PFSK-1 (cell line): ENCODE measurements around the gene ZNF655. TPM values are rescaled to one million over a fixed set of nuclear protein-coding genes. Genes with fewer than 3 reads are reported as not detected.

Experiments
- FOXP2 ChIP-seq: optimal IDR thresholded peaks from 2 replicates; pipeline ENCODE3; 2011; ENCODE audit warnings: borderline replicate concordance, control low read depth, inconsistent platforms; ENCODE audit not compliant: insufficient read depth; ENCODE audit errors: extremely low read length, extremely low read depth
- POLR2AphosphoS5 ChIP-seq: IDR thresholded peaks from 2 replicates; pipeline ENCODE4 v1.6.1; 2012; ENCODE audit warnings: low read depth, mild to moderate bottlenecking, control low read depth, low read length, moderate library complexity
- SIN3A ChIP-seq: IDR thresholded peaks from 2 replicates; pipeline ENCODE4 v1.6.1; 2012; ENCODE audit warnings: mild to moderate bottlenecking, low read length, moderate library complexity, borderline replicate concordance; ENCODE audit not compliant: insufficient read depth
- TAF1 ChIP-seq: IDR thresholded peaks from 2 replicates; pipeline ENCODE4 v1.6.1; 2012; ENCODE audit warnings: low read length, control low read depth, borderline replicate concordance; ENCODE audit not compliant: insufficient read depth
- polyA plus RNA-seq: library from polyadenylated mRNA; unstranded; fragments of >200 nt; gene quantifications from one replicate; pipeline ENCODE4 v1.2.1, GENCODE V29; 2012; ENCODE audit warnings: low read depth, missing spikeins; ENCODE audit not compliant: insufficient read length
- TF ChIP-seq, protein P1 (sequence below), 2 experiments: IDR thresholded peaks; 2 replicates each; pipeline versions ENCODE4 v1.6.1 to v1.8.0; 2011 to 2012; ENCODE audit warnings: low read depth in 2 of 2, low read length in 2 of 2, control low read depth in 1 of 2, inconsistent platforms in 1 of 2, mild to moderate bottlenecking in 1 of 2, moderate library complexity in 1 of 2; ENCODE audit not compliant: insufficient read depth in 1 of 2

The ZNF655 gene, protein sequence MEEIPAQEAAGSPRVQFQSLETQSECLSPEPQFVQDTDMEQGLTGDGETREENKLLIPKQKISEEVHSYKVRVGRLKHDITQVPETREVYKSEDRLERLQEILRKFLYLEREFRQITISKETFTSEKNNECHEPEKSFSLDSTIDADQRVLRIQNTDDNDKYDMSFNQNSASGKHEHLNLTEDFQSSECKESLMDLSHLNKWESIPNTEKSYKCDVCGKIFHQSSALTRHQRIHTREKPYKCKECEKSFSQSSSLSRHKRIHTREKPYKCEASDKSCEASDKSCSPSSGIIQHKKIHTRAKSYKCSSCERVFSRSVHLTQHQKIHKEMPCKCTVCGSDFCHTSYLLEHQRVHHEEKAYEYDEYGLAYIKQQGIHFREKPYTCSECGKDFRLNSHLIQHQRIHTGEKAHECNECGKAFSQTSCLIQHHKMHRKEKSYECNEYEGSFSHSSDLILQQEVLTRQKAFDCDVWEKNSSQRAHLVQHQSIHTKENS
- polyA plus RNA-seq, result 17.9 TPM

DNA sequence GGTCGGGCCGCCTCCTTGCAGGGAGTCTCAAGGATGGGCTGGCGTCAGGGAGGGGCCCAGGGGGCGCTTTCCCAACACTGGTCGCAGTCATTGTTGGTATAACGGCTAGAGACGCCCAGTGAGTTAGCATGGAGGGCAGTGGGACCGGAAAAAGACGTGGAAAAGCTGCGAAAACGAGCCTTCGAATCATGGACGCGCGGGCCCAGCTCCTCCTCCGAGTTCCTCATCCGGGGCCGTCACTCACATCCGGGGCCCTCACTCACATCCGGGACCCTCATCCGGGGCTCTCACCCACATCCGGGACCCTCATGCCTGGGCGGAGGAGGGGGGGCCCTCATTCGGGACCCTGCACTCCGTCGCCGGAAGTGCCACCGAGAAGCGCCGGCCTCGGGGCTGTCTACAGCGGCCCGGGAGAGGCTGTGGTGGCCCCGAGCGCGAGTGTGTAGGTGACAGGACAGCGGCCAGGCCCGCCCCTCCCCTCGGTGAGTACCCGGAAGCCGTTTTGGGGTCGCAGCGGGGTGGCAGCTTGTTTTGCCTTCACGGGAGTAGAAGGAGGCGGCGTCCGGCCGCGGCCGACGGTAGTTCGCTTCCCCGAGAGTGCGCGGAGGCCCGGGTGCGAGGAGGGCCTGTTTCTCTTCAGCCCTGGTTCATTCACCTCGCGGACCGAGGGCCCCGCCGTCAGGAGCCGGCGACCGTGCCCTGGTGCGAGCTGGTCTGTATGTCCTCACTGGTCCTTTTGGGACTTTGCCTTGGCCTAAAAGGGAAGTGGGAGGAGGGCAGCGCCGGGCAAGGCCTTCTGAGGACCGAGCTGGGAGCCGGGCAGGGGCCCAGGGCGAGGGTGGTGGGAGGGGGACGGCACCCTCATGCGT lies at the start of gene ZNF655:
Gene ZNF655, plus strand, starts transcription at position 337 of the 869 bp plus-strand sequence. CDS start 1,918 bp downstream, outside the sequence.
- TF ChIP-seq, protein P1, sequence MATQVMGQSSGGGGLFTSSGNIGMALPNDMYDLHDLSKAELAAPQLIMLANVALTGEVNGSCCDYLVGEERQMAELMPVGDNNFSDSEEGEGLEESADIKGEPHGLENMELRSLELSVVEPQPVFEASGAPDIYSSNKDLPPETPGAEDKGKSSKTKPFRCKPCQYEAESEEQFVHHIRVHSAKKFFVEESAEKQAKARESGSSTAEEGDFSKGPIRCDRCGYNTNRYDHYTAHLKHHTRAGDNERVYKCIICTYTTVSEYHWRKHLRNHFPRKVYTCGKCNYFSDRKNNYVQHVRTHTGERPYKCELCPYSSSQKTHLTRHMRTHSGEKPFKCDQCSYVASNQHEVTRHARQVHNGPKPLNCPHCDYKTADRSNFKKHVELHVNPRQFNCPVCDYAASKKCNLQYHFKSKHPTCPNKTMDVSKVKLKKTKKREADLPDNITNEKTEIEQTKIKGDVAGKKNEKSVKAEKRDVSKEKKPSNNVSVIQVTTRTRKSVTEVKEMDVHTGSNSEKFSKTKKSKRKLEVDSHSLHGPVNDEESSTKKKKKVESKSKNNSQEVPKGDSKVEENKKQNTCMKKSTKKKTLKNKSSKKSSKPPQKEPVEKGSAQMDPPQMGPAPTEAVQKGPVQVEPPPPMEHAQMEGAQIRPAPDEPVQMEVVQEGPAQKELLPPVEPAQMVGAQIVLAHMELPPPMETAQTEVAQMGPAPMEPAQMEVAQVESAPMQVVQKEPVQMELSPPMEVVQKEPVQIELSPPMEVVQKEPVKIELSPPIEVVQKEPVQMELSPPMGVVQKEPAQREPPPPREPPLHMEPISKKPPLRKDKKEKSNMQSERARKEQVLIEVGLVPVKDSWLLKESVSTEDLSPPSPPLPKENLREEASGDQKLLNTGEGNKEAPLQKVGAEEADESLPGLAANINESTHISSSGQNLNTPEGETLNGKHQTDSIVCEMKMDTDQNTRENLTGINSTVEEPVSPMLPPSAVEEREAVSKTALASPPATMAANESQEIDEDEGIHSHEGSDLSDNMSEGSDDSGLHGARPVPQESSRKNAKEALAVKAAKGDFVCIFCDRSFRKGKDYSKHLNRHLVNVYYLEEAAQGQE (IDR thresholded peaks at IDR 0.05; ENCODE audit: insufficient read depth in 1 of 2, low read depth in 2 of 2, low read length in 2 of 2), result no peak
- TF ChIP-seq SIN3A, result no peak
- no peak; the same call in 1 of the 2 replicates for TF ChIP-seq POLR2AphosphoS5
- TF ChIP-seq FOXP2, result peak; percentile 29
- TF ChIP-seq TAF1, result peak; percentile 31; the same call in 1 of the 2 replicates

DNA sequence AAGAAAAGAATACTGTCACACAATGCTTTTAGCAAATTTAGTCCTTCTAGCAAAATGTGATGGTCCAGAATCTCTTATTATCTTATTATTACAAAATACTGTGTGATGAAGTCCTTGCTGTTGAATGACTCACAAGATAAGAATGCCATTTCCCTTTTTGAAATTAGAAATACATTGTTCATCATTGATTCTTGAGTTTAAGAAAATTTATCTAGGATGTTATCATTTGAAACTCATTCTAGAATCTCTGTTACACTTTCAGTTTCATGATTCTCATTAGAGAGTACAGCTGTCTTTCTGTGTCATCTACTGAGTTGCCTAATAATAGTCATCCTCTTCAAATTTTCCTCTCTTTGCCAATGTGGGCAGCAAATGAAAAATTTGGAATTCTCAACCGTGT lies 44.4 kb upstream of the ZNF655 start:
- TF ChIP-seq, protein P1 (IDR thresholded peaks at IDR 0.05; ENCODE audit: insufficient read depth in 1 of 2, low read depth in 2 of 2, low read length in 2 of 2), result no peak
- TF ChIP-seq POLR2AphosphoS5 (no peak), SIN3A (no peak), TAF1 (no peak)

DNA sequence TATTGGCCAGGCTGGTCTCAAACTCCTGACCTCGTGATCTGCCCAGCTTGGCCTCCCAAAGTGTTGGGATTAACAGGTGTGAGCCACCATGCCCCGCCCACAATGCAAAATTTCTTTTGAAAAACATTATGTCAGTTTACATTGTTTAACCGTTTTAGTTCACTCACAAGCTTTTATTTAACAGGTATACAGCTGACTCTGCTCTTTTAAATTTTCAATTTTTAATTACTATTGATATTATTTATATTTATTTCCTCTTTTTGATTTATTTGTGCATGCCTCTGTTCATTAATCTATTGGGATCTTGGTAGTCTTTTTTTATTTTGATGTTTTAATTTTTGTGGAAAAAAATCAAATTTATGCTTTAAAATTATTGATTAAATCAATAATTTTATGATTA lies 37.0 kb upstream of the ZNF655 start:
- TF ChIP-seq FOXP2 (no peak), TAF1 (no peak), POLR2AphosphoS5 (no peak), SIN3A (no peak)
- TF ChIP-seq, protein P1 (IDR thresholded peaks at IDR 0.05; ENCODE audit: insufficient read depth in 1 of 2, low read depth in 2 of 2, low read length in 2 of 2), result no peak

DNA sequence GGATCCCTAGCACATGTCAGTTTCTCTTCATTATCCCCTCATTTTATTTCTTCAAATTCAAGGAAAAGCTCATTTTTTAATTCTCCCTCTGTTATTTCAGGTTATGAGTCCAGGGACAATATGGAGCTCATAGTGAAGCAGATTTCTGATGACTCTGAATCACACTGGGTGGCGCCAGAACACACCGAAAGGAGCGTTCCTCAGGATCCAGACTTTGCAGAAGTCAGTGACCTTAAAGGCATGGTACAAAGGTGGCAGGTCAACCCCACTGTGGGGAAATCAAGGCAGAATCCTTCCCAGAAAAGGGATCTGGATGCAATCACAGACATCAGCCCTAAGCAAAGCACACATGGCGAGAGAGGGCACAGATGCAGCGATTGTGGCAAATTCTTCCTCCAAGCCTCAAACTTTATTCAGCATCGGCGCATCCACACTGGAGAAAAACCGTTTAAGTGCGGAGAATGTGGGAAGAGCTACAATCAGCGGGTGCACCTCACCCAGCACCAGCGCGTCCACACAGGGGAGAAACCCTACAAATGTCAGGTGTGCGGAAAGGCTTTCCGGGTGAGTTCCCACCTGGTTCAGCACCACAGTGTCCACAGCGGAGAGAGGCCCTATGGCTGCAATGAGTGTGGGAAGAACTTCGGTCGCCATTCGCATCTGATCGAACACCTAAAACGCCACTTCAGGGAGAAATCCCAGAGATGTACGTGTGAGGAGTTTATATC lies 32.6 kb upstream of the ZNF655 start:
- TF ChIP-seq TAF1, result no peak
- TF ChIP-seq SIN3A, result no peak
- TF ChIP-seq POLR2AphosphoS5, result no peak
- no peak for TF ChIP-seq FOXP2
- TF ChIP-seq, protein P1 (IDR thresholded peaks at IDR 0.05; ENCODE audit: insufficient read depth in 1 of 2, low read depth in 2 of 2, low read length in 2 of 2), result no peak
